ENCODE data around the gene PACSIN2.
A peak's percentile ranks its signal among the peaks of the same experiment; 100 is the strongest.
"Not testable (repeated sequence)": the region's sequence is repeated elsewhere in the genome, so short reads cannot be mapped to it uniquely, and the experiment has no call there.

The PACSIN2 gene

DNA sequence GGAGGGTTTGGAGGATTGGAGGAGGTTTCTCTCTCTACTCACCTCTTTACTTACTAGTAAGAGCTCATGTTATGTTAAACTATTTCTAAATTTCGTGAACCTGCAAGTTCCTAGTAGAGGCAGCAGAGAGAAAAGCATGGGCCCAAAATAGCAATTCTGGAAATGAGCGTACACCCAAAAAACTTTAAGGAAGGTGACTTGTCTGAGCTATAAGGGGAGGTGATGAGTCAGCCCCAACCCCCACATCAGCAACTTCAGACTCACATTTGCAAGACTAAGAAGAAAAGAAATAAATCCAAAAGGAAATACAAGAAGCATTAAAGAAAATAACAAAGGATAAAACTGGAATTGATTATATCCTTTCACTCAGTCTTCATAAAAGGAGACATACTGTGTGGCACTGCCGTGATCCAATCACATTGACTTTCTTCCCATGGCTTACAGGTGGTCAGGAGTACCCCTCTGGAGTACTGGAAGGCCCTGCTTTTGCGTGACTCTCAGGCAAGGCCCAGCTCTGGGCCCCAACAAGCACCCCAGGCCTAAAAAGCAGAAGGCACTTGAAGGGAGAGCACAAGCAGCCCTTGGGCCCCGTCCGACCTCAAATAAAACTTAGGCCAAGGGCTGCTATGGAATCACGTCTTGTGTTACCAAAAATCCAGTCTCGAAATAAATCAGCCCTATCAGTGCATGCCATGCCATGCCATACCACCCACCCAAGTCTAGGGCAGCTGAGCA lies 14.3 kb downstream of the PACSIN2 start:
- no peaks in the 10 kb centered on the region for H3K36me3 ChIP-seq
- no peaks in the 10 kb centered on the region for H3K9me3 ChIP-seq
- no peaks in the 10 kb centered on the region for H3K27me3 ChIP-seq
- peaks cover 0 to 94% (median 72%) of the 10 kb centered on the region in 4 donors for H3K4me1 ChIP-seq
- DNase-seq, result no peak
- H3K27ac ChIP-seq, result peak overlapping the region; percentile 73 to 79
- TF ChIP-seq, protein P1, sequence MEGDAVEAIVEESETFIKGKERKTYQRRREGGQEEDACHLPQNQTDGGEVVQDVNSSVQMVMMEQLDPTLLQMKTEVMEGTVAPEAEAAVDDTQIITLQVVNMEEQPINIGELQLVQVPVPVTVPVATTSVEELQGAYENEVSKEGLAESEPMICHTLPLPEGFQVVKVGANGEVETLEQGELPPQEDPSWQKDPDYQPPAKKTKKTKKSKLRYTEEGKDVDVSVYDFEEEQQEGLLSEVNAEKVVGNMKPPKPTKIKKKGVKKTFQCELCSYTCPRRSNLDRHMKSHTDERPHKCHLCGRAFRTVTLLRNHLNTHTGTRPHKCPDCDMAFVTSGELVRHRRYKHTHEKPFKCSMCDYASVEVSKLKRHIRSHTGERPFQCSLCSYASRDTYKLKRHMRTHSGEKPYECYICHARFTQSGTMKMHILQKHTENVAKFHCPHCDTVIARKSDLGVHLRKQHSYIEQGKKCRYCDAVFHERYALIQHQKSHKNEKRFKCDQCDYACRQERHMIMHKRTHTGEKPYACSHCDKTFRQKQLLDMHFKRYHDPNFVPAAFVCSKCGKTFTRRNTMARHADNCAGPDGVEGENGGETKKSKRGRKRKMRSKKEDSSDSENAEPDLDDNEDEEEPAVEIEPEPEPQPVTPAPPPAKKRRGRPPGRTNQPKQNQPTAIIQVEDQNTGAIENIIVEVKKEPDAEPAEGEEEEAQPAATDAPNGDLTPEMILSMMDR (IDR thresholded peaks at IDR 0.05), result no peak
- intact Hi-C loops (cut with DNase I; ENCODE audit: low total_unique reads), result no loop called here
- no peak overlapping the region for H3K4me3 ChIP-seq

DNA sequence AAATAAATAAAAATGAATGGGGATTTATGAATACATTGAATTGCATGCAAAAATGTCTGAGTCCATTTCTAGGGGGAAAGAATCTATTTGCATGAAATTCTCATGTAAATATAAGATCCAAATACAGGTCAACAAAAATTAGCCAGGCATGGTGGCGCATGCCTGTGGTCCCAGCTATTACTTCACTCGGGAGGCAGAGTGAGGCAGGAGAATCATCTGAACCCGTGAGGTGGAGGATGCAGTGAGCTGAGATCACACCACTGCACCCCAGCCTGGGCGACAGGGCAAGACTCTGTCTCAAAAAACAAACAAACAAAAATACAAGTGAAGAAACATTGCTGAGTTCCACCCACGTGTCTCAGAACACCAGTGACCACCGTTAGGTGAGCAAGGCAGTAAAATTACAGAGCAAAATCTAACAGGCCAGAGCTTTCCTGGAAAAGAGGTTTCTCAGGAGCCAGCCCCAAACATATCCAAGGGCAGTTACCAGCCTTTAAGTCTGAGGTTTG lies 17.3 kb downstream of the PACSIN2 start:
- peaks cover 0 to 96% (median 86%) of the 10 kb centered on the region in 4 donors for H3K4me1 ChIP-seq

DNA sequence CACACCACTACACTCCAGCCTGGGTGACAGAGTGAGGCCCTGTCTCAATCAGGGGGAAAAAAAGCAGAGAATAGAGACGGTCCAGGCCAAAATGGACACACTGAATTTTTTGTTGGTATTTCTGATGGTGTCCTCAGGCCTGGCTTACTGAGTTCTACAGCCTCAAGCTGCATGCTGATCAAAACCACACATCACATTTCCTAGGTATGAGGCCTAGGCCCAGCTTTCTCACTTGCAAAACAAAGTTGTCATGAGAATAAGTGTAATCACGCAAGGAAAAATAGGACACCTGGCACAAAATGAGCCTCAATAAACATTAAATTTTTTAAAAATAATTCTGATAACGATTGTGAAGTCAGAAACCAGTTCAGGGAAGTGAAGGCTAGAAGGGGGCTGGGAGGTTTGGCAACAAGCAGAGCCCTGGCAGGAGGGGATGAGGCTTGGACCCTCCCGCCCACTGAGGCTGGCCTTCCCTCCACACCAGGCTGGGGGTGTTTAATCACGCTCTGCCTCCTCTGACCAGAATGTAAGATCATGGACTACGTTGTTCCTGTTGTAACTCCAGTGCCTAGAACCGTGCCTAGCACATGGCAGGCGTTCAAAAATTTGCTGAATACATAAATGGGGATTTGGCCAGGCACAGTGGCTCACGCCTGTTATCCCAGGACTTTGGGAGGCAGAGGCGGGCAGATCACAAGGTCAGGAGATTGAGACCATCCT lies 18.1 kb downstream of the PACSIN2 start:
- Histone ChIP-seq H3K27ac (peak overlapping the region; percentile 83 to 87), H3K4me1 (peaks cover 0 to 95% (median 77%) of the 10 kb centered on the region in 4 donors), H3K4me3 (no peak overlapping the region), H3K27me3 (no peaks in the 10 kb centered on the region), H3K36me3 (no peaks in the 10 kb centered on the region), H3K9me3 (no peaks in the 10 kb centered on the region)
- DNase-seq, result peak; percentile 63 to 76
- TF ChIP-seq, protein P1 (IDR thresholded peaks at IDR 0.05), result no peak
- intact Hi-C loops (cut with DNase I; ENCODE audit: low total_unique reads), result loop anchor here (5.0 kb wide), 1 partner anchor 905 kb away; the partner anchor contains the start of gene NDUFA6

More for the DNA sequence above, 17.3 kb downstream of the PACSIN2 start:
- H3K27me3 ChIP-seq, result no peaks in the 10 kb centered on the region
- no peaks in the 10 kb centered on the region for H3K36me3 ChIP-seq
- peak overlapping the region; percentile 83 to 87 for H3K27ac ChIP-seq
- intact Hi-C loops (cut with DNase I; ENCODE audit: low total_unique reads), result loop anchor here (5.0 kb wide), 1 partner anchor 905 kb away; the partner anchor contains the start of gene NDUFA6
- H3K4me3 ChIP-seq, result no peak overlapping the region
- TF ChIP-seq, protein P1 (IDR thresholded peaks at IDR 0.05), result no peak
- DNase-seq, result no peak
- H3K9me3 ChIP-seq, result no peaks in the 10 kb centered on the region

DNA sequence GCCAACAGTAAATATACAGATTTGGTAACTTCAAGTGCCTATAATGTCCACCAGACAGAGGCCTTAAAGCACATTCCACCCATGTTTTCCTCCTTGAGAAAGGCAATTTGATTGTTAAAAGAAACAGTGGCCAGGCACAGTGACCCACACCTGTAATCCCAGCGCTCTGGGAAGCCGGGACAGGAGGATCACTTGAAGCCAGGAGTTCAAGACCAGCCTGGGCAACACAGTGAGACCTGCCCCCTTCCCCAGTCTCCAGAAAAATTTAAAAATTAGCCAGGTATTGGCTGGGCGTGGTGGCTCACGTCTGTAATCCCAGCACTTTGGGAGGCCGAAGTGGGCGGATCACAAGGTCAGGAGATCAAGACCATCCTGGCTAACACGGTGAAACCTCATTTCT lies 19.3 kb downstream of the PACSIN2 start:
- H3K36me3 ChIP-seq, H3K27me3 ChIP-seq, DNase-seq, H3K9me3 ChIP-seq: not testable (repeated sequence)
- Histone ChIP-seq H3K27ac (peak overlapping the region; percentile 83 to 87), H3K4me1 (peaks cover 0 to 95% (median 76%) of the 10 kb centered on the region in 4 donors), H3K4me3 (peak overlapping the region; percentile 50 to 55)
- intact Hi-C loops (cut with DNase I; ENCODE audit: low total_unique reads), result loop anchor here (5.0 kb wide), 1 partner anchor 903 kb away; the partner anchor contains the start of gene NDUFA6

DNA sequence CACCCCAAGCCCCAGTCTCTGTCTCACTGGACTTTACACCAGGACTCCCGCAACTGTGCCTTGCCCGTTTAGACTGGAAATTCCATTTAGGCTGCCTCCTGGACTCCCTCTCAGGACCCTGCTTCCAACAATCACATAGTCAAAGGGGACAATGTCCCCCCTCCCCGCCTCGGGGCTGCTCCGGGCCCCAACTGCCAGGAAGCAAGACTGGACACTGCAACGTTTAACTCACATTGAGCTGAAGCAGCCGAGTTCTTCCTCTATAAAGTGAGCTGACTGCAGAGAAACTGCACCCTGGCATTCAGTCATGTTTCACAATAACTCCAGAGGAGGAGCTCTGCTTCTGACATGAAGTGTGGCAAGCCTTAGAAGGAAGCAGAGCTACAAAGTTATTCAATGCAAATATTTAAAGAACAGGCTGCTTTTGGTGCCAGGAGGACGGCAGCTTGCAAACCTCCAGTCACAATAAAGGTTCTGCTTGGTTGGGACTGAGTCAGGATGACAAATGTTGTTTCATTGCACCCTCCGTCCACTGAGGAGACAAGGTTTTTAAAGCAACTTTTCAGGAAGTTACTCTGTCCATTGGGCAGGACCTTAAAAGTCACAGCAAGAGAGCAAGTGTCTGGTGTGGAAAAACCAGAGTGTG lies 19.9 kb downstream of the PACSIN2 start:
- H3K4me3 ChIP-seq, result peak overlapping the region; percentile 50 to 55
- no peaks in the 10 kb centered on the region for H3K36me3 ChIP-seq
- peaks cover 0 to 95% (median 75%) of the 10 kb centered on the region in 4 donors for H3K4me1 ChIP-seq
- no peaks in the 10 kb centered on the region for H3K9me3 ChIP-seq
- DNase-seq, result peak; percentile 74 to 84
- intact Hi-C loops (cut with DNase I; ENCODE audit: low total_unique reads), result loop anchor here (5.0 kb wide), 1 partner anchor 903 kb away; the partner anchor contains the start of gene NDUFA6
- no peaks in the 10 kb centered on the region for H3K27me3 ChIP-seq
- H3K27ac ChIP-seq, result peak overlapping the region; percentile 83 to 87
- TF ChIP-seq, protein P1 (IDR thresholded peaks at IDR 0.05), result no peak
